Right lobe of liver (tissue), 6 donors: ENCODE measurements around the gene PRSS27. TPM values are rescaled to one million over a fixed set of nuclear protein-coding genes. Genes with fewer than 3 reads are reported as not detected.

ENCODE experiments used
- ATAC-seq, 4 donors: fragments of 200-7000 bp; cut with Tn5 transposase; one replicate each; pipeline ENCODE4 v1.9.1; 2020; ENCODE audit warnings: mild to moderate bottlenecking in 4 of 4, moderate library complexity in 4 of 4
- DNase-seq, 3 donors: peaks; one replicate each; pipeline ENCODE4 v3.0.0-alpha.2; 2020
- H3K27ac ChIP-seq, 3 donors: fragments of 200-600 bp; one replicate each; pipeline ENCODE4 v1.8.0; 2022
- H3K27me3 ChIP-seq, 2 donors: fragments of 200-600 bp; one replicate each; pipeline ENCODE4 v1.8.0; 2022
- H3K36me3 ChIP-seq, 4 donors: fragments of 200-600 bp; sonication (generic) in 1 of 4; one replicate each; pipeline versions ENCODE4 v1.5.1 to v1.8.0; 2017 to 2022; ENCODE audit warnings: control low read depth in 1 of 4
- H3K4me1 ChIP-seq, 4 donors: fragments of 200-600 bp; sonication (generic) in 1 of 4; one replicate each; pipeline versions ENCODE4 v1.5.1 to v1.8.0; 2017 to 2022; ENCODE audit warnings: control low read depth in 1 of 4
- H3K4me3 ChIP-seq, 3 donors: fragments of 200-600 bp; one replicate each; pipeline ENCODE4 v1.8.0; 2022
- H3K9me3 ChIP-seq, 4 donors: fragments of 200-600 bp; sonication (generic) in 1 of 4; one replicate each; pipeline versions ENCODE4 v1.5.1 to v1.8.0; 2017 to 2022; ENCODE audit warnings: control low read depth in 1 of 4
- CTCF ChIP-seq, 4 donors: fragments of 200-600 bp in 3 of 4; fragments of 450-650 bp in 1 of 4; IDR thresholded peaks; one replicate each; pipeline versions ENCODE4 v1.5.1 to v1.8.0; 2016 to 2022; ENCODE audit warnings: antibody characterized with exemption in 4 of 4, mild to moderate bottlenecking in 2 of 4
- POLR2A ChIP-seq: fragments of 450-650 bp; IDR thresholded peaks from one replicate; pipeline ENCODE4 v1.6.1; 2017; ENCODE audit warnings: antibody characterized with exemption, mild to moderate bottlenecking
- WGBS: methylation state at CpG from one replicate; pipeline ENCODE4 v1.1.6; 2018; ENCODE audit warnings: low coverage, low lambda C conversion rate; ENCODE audit not compliant: insufficient coverage; ENCODE audit errors: missing lambda C conversion rate; 5-methylcytosine and 5-hydroxymethylcytosine counted together
- intact Hi-C, 2 donors: fragments of 100-400 bp; cut with DNase I; formaldehyde crosslinking; loops; one replicate each; pipeline versions ENCODE4 v1.11.2 to v1.14.1; 2022
- total RNA-seq, 6 experiments: library from RNA; depleted of rRNA in 2 of 6; stranded (reverse); fragments of >200 nt in 2 of 6; fragmentation: NEBNext Ultra II Directional in 3 of 6; extraction: Animal tissue kit (Norgen Biotek cat#: 25700) in 3 of 6; gene quantifications; one replicate each; pipeline versions ENCODE4 v1.1.0 to v1.2.4, GENCODE V29; 2016 to 2023
- donor health status: DM: no; HTN: yes; CAD: no.
- donor health status: DM: no; HTN: no; CAD: no.
- donor health status: DM: no; HTN: no; CAD: no.
- donor health status: DM: no; HTN: yes; CAD: no.
- donor health status: DM: no; HTN: yes; CAD: no.

Gene PRSS27
- total RNA-seq, 6 experiments from 2014 or later: 0.13 to 0.98 (median 0.49) TPM; not detected in 2

GRCh38 chr16:2737895-2738418, 17.9 kb upstream of the PRSS27 start:
- WGBS: no CpG with 5 or more reads among the region's 7 CpGs
- TF ChIP-seq POLR2A: no peak
- no peak for TF ChIP-seq CTCF (IDR thresholded peaks at IDR 0.05)
- no peak overlapping the region for H3K27ac ChIP-seq
- H3K4me1 ChIP-seq: no peaks in the 10 kb centered on the region
- ATAC-seq: peak in 1 of 4 donors; percentile 7
- H3K36me3 ChIP-seq: no peaks in the 10 kb centered on the region
- no peaks in the 10 kb centered on the region for H3K9me3 ChIP-seq
- H3K27me3 ChIP-seq: no peaks in the 10 kb centered on the region
- intact Hi-C loops: no loop called here
- no peak overlapping the region for H3K4me3 ChIP-seq
- peak in 1 of 3 donors; percentile 30 for DNase-seq

- Histone ChIP-seq H3K9me3 (no peaks in the 10 kb centered on the region), H3K27me3 (no peaks in the 10 kb centered on the region), H3K4me1 (no peaks in the 10 kb centered on the region), H3K36me3 (no peaks in the 10 kb centered on the region), H3K4me3 (no peak overlapping the region), H3K27ac (no peak overlapping the region)
- ATAC-seq (peak in 1 of 4 donors; percentile 9), DNase-seq (peak in 1 of 3 donors; percentile 32)
- no peak for TF ChIP-seq POLR2A
- TF ChIP-seq CTCF (IDR thresholded peaks at IDR 0.05): no peak
- WGBS: no CpG with 5 or more reads among the region's 5 CpGs
- intact Hi-C loops: no loop called here
These were observed 17.2 kb upstream of the PRSS27 start for GRCh38 chr16:2737238-2737605.

GRCh38 chr16:2736476-2737237, 16.6 kb upstream of the PRSS27 start:
- ATAC-seq (no peak), DNase-seq (peak in 1 of 3 donors; percentile 31)
- 83% methylated on average over 6 of the region's 11 CpGs for WGBS

GRCh38 chr16:2734844-2735515, 15.0 kb upstream of the PRSS27 start:
- no peak for ATAC-seq
- H3K36me3 ChIP-seq: no peaks in the 10 kb centered on the region
- 64% methylated on average over 10 of the region's 10 CpGs for WGBS
- H3K4me1 ChIP-seq: no peaks in the 10 kb centered on the region
- DNase-seq: no peak
- intact Hi-C loops: no loop called here
- no peak overlapping the region for H3K4me3 ChIP-seq
- no peak overlapping the region for H3K27ac ChIP-seq
- no peaks in the 10 kb centered on the region for H3K9me3 ChIP-seq
- H3K27me3 ChIP-seq: no peaks in the 10 kb centered on the region
- no peak for TF ChIP-seq POLR2A

More at GRCh38 chr16:2736476-2737237, 16.6 kb upstream of the PRSS27 start:
- intact Hi-C loops: no loop called here
- no peak for TF ChIP-seq CTCF (IDR thresholded peaks at IDR 0.05)
- TF ChIP-seq POLR2A: no peak
- H3K4me1 ChIP-seq: no peaks in the 10 kb centered on the region
- H3K27me3 ChIP-seq: no peaks in the 10 kb centered on the region
- no peak overlapping the region for H3K4me3 ChIP-seq
- H3K27ac ChIP-seq: no peak overlapping the region
- no peaks in the 10 kb centered on the region for H3K9me3 ChIP-seq
- no peaks in the 10 kb centered on the region for H3K36me3 ChIP-seq

GRCh38 chr16:2728034-2728433, 8.0 kb upstream of the PRSS27 start:
- Histone ChIP-seq H3K4me1 (no peaks in the 10 kb centered on the region), H3K36me3 (no peaks in the 10 kb centered on the region), H3K9me3 (no peaks in the 10 kb centered on the region), H3K27ac (no peak overlapping the region), H3K4me3 (no peak overlapping the region), H3K27me3 (no peaks in the 10 kb centered on the region)
- WGBS: 71% methylated on average over 6 of the region's 7 CpGs
- TF ChIP-seq POLR2A: no peak
- TF ChIP-seq CTCF (IDR thresholded peaks at IDR 0.05): no peak
- DNase-seq (no peak), ATAC-seq (no peak)
- intact Hi-C loops: no loop called here
